ENCODE measurements around the gene ENC1.

The ENC1 gene

DNA sequence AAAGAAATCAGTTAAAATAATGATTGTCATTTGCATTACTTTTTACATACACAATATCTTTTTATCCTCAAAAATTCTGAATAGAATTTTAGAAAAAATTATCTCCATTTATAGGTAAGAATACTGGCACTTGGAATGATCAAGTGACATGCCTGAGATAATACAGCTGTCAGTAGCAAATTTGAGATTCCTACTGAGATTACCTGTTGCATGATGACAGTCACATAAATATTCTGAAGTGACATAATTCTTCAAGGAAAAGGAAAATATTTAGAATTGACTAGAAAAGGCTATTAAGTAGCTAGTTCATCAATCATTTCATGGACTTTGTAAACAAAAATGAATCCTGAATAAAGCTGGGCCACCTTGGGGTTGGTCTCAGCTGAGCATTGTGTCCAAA, 15.2 kb upstream of the ENC1 start:
- DNase-seq: no peak

DNA sequence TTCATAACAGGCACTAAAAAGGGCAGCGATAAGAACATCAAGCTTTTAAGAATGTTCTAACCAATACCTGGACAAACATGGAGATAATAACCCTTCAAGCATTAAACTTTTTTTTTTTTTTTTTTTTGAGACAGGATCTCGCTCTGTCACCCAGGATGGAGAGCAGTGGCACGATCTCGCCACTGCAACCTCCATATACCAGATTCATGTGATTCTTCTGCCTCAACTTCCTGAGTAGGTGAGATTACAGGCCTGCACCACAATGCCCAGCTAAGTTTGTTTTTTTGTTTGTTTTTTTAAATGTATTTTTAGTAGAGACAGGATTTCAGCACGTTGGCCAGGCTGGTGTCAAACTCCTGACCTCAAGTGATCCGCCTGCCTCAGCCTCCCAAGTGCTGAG, 14.7 kb upstream of the ENC1 start:
- DNase-seq: no peak

DNA sequence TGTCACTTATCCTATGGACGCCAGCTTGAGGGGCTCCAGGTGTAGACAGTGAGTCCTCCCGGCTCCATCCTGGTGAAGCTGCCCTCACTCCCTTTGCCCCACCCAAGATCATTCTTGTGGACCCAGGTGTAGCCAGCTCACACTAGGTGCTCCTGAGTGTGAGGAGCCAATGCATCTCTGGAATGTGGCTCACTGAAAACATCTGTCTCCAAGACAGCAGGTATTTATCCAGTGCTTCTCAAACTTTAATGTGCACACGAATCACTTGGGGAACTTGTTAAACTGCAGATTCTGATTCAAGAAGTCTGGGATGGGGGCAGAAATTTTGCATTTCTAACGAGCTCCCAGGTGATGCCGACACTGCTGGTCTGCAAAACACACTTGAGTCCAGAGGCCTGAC, 13.5 kb upstream of the ENC1 start:
- DNase-seq: no peak

DNA sequence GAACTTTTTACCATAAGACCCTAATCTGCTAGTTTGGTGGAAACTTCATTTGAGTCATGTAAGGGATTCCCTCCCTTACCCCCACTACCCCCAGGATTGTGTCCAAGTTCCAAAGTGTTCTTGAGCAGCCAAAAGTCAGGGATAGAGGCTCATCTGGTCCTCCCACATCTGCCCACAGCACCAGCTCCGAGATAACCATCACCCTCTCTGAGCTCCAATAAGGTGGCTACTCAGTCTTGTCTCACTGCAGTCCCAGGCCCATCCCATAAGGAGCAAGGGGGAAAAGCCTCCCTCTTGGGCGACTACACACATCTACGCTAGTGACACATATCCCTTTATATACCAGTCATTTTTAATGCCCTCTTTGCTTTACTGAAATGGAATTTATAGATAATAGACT, 12.0 kb upstream of the ENC1 start:
- DNase-seq: no peak

- DNase-seq: peak; percentile 93
Observed at GRCh38 chr5:74651710-74652109, 11.2 kb upstream of the ENC1 start.

DNA sequence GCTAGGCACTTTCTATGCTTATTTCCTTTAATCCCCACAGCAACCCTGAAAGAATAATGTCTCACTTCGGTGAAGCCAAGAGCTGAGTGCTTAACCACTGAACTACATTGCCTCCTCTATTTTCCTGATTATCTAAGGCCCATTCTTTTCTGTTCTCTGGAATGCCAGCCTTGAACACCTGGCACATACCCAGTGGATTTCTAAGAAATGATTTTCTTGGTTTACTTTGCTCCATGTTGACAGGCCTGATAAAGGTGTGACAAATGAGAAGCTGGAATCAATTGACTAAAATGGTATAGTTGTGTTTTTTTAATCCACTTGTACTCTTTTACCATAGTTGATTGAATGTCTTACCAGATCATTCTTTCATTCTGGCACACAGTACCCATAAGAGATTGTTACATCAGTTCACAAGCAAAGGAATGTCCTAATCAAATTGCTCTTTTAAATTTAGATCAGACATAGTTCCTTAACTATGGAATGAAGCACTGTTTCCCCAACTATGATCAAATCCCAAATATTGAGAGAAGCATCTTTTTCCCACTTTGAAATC, 9.0 kb upstream of the ENC1 start:
- peak; percentile 70 for DNase-seq

- no peak for DNase-seq
Observed at GRCh38 chr5:74648835-74649293, 8.3 kb upstream of the ENC1 start.

DNA sequence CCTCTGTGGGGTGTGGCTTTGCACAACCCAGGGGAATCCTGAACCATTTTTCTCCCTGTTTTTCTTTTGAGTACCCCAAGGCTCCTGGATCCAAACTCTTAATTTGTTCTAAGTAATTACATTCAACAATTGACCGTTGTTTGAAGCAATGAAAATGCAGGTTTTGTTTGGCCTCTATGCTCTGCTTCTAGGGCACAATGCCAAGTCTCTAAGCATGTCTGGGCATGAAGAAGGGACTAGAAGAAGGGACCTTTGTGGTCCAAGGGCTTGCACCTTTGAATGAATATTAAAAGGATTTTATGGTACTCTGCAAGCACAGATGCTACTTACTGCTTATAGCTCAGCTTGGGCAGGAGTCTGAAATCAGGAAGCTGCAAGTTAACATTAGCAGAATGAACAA, 6.6 kb upstream of the ENC1 start:
- no peak for DNase-seq

DNA sequence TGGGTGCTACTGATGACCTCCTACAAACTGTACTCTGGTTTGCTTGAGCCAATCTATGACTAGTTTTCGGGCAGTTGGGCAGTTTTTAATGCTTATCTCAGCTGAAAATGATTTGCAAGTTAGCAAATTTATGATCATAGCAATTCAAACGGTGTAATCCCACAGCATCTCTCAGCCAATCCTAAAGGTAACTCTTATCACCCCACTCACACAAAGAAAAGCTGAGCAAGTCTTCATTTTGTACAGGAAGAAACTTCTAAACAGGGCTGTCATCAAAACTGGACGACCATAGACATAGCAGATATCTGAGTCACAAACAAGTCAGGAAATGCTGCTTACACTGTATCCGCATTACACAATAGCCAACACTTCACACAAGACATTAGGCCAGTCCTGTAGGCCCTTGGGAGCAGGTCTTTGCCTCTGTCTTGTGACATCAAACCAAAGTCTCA, 2.6 kb upstream of the ENC1 start:
- DNase-seq: peak; percentile 94

GRCh38 chr5:74642543-74642863, 2.0 kb upstream of the ENC1 start:
- no peak for DNase-seq

- DNase-seq: peak; percentile 70
Observed at GRCh38 chr5:74641735-74642542, 1.4 kb upstream of the ENC1 start.

DNA sequence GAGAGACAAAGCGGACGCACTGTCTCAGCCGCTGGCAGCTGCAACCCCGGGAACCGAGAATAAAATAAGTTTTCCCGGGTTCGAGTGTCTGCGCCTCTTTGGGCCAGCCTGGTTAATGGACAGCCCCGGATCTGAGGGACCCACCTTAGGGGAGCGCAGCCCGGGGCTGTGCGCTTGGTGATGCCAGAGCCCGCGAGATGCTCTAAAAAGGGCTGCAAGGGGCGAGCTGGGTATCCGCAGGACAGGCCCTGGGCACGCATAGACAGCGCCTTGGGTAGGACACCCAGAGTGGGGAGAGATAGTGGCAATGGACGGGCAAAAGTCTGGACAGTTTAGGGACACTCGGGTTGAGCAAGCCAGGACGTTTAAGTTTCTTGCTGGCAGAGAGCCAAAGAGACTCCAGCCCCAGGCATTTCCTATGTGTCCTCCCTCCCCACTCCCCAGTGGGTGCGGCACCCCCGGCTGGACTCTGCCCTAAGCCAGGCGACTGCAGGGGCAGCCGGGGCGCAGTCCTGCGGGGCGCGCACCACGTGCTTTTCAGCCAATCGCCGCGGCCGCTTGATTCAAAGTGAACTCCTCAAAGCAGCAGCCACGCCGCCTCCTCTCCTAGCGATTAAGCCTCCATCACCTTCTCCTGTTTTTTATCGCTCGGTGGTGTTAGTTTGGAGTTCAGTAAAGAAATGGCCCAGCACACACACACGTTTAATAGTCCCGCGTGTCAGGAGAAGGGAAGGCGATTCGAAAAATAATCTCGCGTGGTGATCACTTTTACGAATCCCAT, 616 bp upstream of the ENC1 start:
- DNase-seq: peak; percentile 87

GRCh38 chr5:74639807-74640449, 600 bp downstream of the ENC1 start:
- DNase-seq: peak; percentile 22

- no peak for DNase-seq
Observed at GRCh38 chr5:74638970-74639806, 1.3 kb downstream of the ENC1 start.

- DNase-seq: no peak
Observed at GRCh38 chr5:74638544-74638969, 2.0 kb downstream of the ENC1 start.

DNA sequence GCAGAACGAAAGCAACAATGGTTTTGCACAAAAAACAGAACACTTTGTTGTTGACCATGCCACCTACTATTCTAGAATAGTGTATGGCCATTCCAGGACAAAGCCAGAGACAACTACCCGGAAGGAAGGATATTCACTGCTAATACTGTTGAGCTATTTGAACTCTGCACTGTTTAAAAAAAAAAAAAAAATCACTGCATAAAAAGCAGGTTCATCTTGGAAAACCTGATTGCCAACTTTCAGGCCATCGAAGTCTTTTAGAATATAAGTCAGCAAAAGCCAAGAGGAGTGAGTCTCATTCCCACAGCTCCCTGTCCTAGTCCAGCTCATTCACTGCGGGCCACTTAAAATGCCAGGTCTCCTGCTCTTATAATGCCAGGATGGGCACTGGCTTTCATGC, 4.0 kb downstream of the ENC1 start:
- no peak for DNase-seq

DNA sequence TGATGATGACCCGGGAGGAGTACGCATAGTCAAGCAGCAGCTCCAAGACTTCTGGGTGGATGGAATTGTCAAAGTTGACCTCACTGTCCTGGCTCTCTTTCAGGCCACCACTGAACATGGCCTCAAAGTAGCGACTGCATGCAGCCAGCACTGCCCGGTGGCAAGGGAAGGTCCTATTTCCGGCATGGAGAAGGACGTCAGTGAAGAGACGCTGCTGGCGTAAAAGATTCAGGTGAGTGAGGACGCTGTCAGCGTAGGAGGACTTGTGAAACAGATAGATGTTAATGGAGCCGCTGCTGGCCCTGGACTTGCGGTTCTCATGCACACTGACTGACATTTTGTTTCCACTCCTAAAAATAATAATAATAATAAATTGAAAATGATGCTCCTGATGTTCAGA, 4.4 kb downstream of the ENC1 start:
- no peak for DNase-seq

GRCh38 chr5:74634611-74635286, 5.8 kb downstream of the ENC1 start:
- DNase-seq: no peak

DNA sequence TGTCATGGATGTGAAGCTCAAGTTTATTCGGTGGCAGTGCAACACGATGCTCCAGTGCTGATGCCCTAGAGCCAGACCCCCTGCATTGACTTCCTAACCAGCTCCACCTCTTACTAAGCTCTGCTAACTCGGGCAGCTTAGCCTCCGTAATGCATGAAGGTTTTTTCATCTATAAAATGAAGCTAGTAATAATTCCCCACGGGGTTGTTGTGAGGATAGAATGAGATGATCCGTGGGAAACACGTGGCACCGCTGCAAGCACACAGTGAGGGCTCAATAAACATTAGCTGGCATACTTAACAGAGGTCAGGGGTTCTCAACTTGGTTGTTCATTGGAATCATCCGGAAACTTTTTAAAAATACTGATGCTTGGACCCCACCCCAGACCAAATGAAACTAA, 6.8 kb downstream of the ENC1 start:
- no peak for DNase-seq

GRCh38 chr5:74632947-74633356, 7.6 kb downstream of the ENC1 start:
- DNase-seq: peak; percentile 32

DNA sequence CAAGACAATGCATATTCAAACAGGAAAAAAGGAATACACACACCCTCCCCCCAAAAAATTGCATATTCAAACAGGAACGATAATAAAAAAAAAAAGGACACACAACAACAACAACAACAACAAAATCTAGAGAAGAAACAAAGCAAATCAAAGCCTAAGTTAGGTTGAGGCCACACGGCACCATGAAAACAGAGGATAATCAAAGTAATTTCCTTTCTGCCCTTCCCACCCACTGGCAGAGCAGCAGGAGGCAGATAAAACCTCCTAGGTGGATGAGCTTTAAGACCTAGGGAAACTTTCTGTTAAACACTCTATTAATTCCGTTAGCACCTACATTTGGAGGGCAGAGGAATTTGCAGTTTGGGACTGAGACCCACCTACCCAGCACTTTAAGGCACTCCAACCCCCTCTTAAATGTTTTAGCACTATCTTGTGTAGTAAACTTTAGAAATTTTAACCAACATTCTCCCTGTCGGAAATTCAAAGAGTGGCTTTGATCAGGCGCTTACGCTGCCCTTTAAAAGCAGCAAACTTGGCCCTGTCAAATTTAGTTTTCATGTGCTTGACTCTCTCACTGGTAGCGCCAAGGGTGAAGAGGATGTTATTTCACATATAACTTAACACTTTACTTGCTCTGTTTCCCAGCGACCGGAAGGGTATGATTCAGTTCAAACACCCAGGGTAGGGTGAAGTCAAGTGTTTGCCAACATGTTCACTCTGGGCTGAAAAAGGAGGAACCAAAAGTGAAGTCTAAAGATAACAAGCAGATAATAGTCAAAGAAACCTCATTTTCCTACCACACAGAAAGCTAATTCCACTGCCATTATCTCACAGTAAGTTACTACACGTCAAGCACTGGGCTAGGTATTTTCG, 9.2 kb downstream of the ENC1 start:
- peak; percentile 96 for DNase-seq

Measured in NCI-H226 (cell line).